Endodermal cell (in vitro differentiated cells): ENCODE measurements around the gene PAQR3. TPM values are rescaled to one million over a fixed set of nuclear protein-coding genes. Genes with fewer than 3 reads are reported as not detected.

Experiments used
- DNase-seq: peaks from one replicate; pipeline ENCODE4 v3.0.0-alpha.2; 2017
- H3K27ac ChIP-seq: 2 replicates; pipeline ENCODE4 v1.5.1; 2013; ENCODE audit warnings: mild to moderate bottlenecking, low read depth, low read length, moderate library complexity
- H3K27me3 ChIP-seq: 2 replicates; pipeline ENCODE4 v1.6.1; 2013; ENCODE audit warnings: mild to moderate bottlenecking, low read length, moderate library complexity; ENCODE audit not compliant: insufficient read depth, control insufficient read depth, poor library complexity, severe bottlenecking
- H3K36me3 ChIP-seq: 2 replicates; pipeline ENCODE4 v1.7.0; 2013; ENCODE audit warnings: mild to moderate bottlenecking, low read length, moderate library complexity; ENCODE audit not compliant: control insufficient read depth, insufficient read depth
- H3K4me1 ChIP-seq: one replicate; pipeline ENCODE4 v1.7.0; 2013; ENCODE audit warnings: low read length; ENCODE audit not compliant: control insufficient read depth, insufficient read depth
- H3K4me3 ChIP-seq: 2 replicates; pipeline ENCODE4 v1.5.1; 2013; ENCODE audit warnings: mild to moderate bottlenecking, low read length, moderate library complexity
- H3K9ac ChIP-seq: 2 replicates; pipeline ENCODE4 v1.6.1; 2013; ENCODE audit warnings: mild to moderate bottlenecking, low read length, moderate library complexity; ENCODE audit not compliant: poor library complexity, severe bottlenecking; ENCODE audit errors: extremely low read depth
- H3K9me3 ChIP-seq: 2 replicates; pipeline ENCODE4 v1.6.1; 2013; ENCODE audit warnings: mild to moderate bottlenecking, low read length, moderate library complexity; ENCODE audit not compliant: control insufficient read depth
- H3K27ac Mint-ChIP-seq: 2 replicates; pipeline ENCODE4 v1.8.0; 2020; ENCODE audit warnings: mixed read lengths
- H3K27me3 Mint-ChIP-seq: 2 replicates; pipeline ENCODE4 v1.8.0; 2021; ENCODE audit warnings: mild to moderate bottlenecking, mixed read lengths; ENCODE audit not compliant: insufficient read depth
- H3K36me3 Mint-ChIP-seq: 2 replicates; pipeline ENCODE4 v1.8.0; 2020; ENCODE audit warnings: low read depth, mixed read lengths
- H3K4me1 Mint-ChIP-seq: 2 replicates; pipeline ENCODE4 v1.8.0; 2020; ENCODE audit warnings: mixed read lengths
- H3K4me3 Mint-ChIP-seq: 2 replicates; pipeline ENCODE4 v1.8.0; 2020; ENCODE audit warnings: mild to moderate bottlenecking, moderate library complexity, mixed read lengths
- H3K9me3 Mint-ChIP-seq: 2 replicates; pipeline ENCODE4 v1.8.0; 2020; ENCODE audit warnings: mild to moderate bottlenecking, mixed read lengths
- CTCF ChIP-seq: fragments of 200-600 bp; sonication (generic); conservative IDR thresholded peaks from 2 replicates; pipeline ENCODE4 v1.5.0; 2021; ENCODE audit warnings: antibody characterized with exemption, mild to moderate bottlenecking
- WGBS, 2 experiments: methylation state at CpG; one replicate each; pipeline versions ENCODE4 v1.1.5 to v1.1.7; 2013; ENCODE audit warnings: missing lambda C conversion rate in 2 of 2, mixed read lengths in 1 of 2; ENCODE audit not compliant: insufficient coverage in 1 of 2, insufficient read length in 1 of 2; 5-methylcytosine and 5-hydroxymethylcytosine counted together
- total RNA-seq, 2 donors: library from RNA; stranded (reverse); fragmentation: NEBNext Ultra II Directional in 1 of 2; extraction: Animal tissue kit (Norgen Biotek cat#: 25700) in 1 of 2; gene quantifications; 2 replicates in 1 of 2; 3 replicates in 1 of 2; pipeline ENCODE4 v1.2.1, GENCODE V29; 2021

The PAQR3 gene
- total RNA-seq, 2 donors from 2014 or later: 31.2 to 37.3 TPM

GRCh38 chr4:78904143-78904542 lies 35.1 kb downstream of the PAQR3 start:
- Histone ChIP-seq H3K9me3 (no peaks in the 10 kb centered on the region), H3K4me3 (no peak overlapping the region), H3K27ac (no peak overlapping the region), H3K4me1 (no peaks in the 10 kb centered on the region), H3K9ac (no peak overlapping the region), H3K27me3 (no peaks in the 10 kb centered on the region), H3K36me3 (peaks cover 5% of the 10 kb centered on the region)
- WGBS, 2 experiments: 91 to 95% methylated on average over 1 of the region's 1 CpG
- Mint-ChIP-seq H3K4me1 (peaks cover 7% of the 10 kb centered on the region), H3K27me3 (no peaks in the 10 kb centered on the region), H3K36me3 (no peaks in the 10 kb centered on the region), H3K9me3 (no peaks in the 10 kb centered on the region), H3K4me3 (no peak overlapping the region), H3K27ac (no peak overlapping the region)
- DNase-seq: no peak
- no peak for TF ChIP-seq CTCF

GRCh38 chr4:78902298-78902697 lies 36.9 kb downstream of the PAQR3 start:
- no peak for DNase-seq
- Mint-ChIP-seq H3K4me3 (no peak overlapping the region), H3K36me3 (peaks cover 3% of the 10 kb centered on the region), H3K9me3 (no peaks in the 10 kb centered on the region), H3K4me1 (peaks cover 4% of the 10 kb centered on the region), H3K27ac (no peak overlapping the region), H3K27me3 (no peaks in the 10 kb centered on the region)
- H3K9ac ChIP-seq: no peak overlapping the region
- H3K36me3 ChIP-seq: peaks cover 5% of the 10 kb centered on the region
- 100% methylated on average over 1 of the region's 1 CpG; no CpG with 5 or more reads in 1 of the 2 experiments for WGBS, 2 experiments
- H3K27me3 ChIP-seq: no peaks in the 10 kb centered on the region
- TF ChIP-seq CTCF: no peak
- H3K4me1 ChIP-seq: no peaks in the 10 kb centered on the region
- H3K9me3 ChIP-seq: no peaks in the 10 kb centered on the region
- H3K4me3 ChIP-seq: no peak overlapping the region
- no peak overlapping the region for H3K27ac ChIP-seq

- H3K27me3 ChIP-seq: no peaks in the 10 kb centered on the region
- no peak overlapping the region for H3K27ac ChIP-seq
- Mint-ChIP-seq H3K27ac (no peak overlapping the region), H3K9me3 (no peaks in the 10 kb centered on the region), H3K36me3 (peaks cover 3% of the 10 kb centered on the region), H3K4me3 (no peak overlapping the region), H3K4me1 (peaks cover 3% of the 10 kb centered on the region), H3K27me3 (no peaks in the 10 kb centered on the region)
- no peak overlapping the region for H3K9ac ChIP-seq
- H3K4me1 ChIP-seq: no peaks in the 10 kb centered on the region
- no peak overlapping the region for H3K4me3 ChIP-seq
- TF ChIP-seq CTCF: no peak
- no peaks in the 10 kb centered on the region for H3K9me3 ChIP-seq
- H3K36me3 ChIP-seq: peaks cover 5% of the 10 kb centered on the region
- DNase-seq: no peak
- WGBS, 2 experiments: 92% methylated on average over 1 of the region's 2 CpGs; no CpG with 5 or more reads in 1 of the 2 experiments
Observed at GRCh38 chr4:78901882-78902281, 37.4 kb downstream of the PAQR3 start.
